Activated CD4-positive, alpha-beta T cell treated with anti-CD3 and anti-CD28 coated beads, Interleukin-2, amount 50 U/mL, for 16 hours (primary cell): ENCODE data around the gene TCAIM.
"Not testable (repeated sequence)": the region's sequence is repeated elsewhere in the genome, so short reads cannot be mapped to it uniquely, and the experiment has no call there.

Experiments
- DNase-seq: peaks from one replicate; pipeline ENCODE4 v3.0.0-alpha.2; 2020

Gene TCAIM

GRCh38 chr3:44338010-44338827 is at the start of gene TCAIM:
Gene TCAIM (plus strand): TSS chr3:44338766. CDS start chr3:44354783, 16,017 bp downstream.
- peak; percentile 98 for DNase-seq

GRCh38 chr3:44289882-44290462 is 48.6 kb upstream of the TCAIM start:
- no peak for DNase-seq

GRCh38 chr3:44292276-44292675 is 46.3 kb upstream of the TCAIM start:
- DNase-seq: no peak

GRCh38 chr3:44292947-44293346 is 45.6 kb upstream of the TCAIM start:
- DNase-seq: no peak

GRCh38 chr3:44297255-44297654 is 41.3 kb upstream of the TCAIM start:
- no peak for DNase-seq

- DNase-seq: no peak
Measured at GRCh38 chr3:44301746-44302145, 36.8 kb upstream of the TCAIM start.

- no peak for DNase-seq
Measured at GRCh38 chr3:44309500-44309899, 29.1 kb upstream of the TCAIM start.

- no peak for DNase-seq
Measured at GRCh38 chr3:44318891-44319311, 19.7 kb upstream of the TCAIM start.

- DNase-seq: no peak
Measured at GRCh38 chr3:44321335-44321734, 17.2 kb upstream of the TCAIM start.

GRCh38 chr3:44323341-44323955 is 15.1 kb upstream of the TCAIM start:
- peak; percentile 39 for DNase-seq

GRCh38 chr3:44324584-44324983 is 14.0 kb upstream of the TCAIM start:
- DNase-seq: no peak

- no peak for DNase-seq
Measured at GRCh38 chr3:44326019-44326418, 12.5 kb upstream of the TCAIM start.

- no peak for DNase-seq
Measured at GRCh38 chr3:44326515-44326914, 12.1 kb upstream of the TCAIM start.

GRCh38 chr3:44329946-44330345 is 8.6 kb upstream of the TCAIM start:
- no peak for DNase-seq

GRCh38 chr3:44330444-44330843 is 8.1 kb upstream of the TCAIM start:
- no peak for DNase-seq

- no peak for DNase-seq
Measured at GRCh38 chr3:44334326-44334725, 4.2 kb upstream of the TCAIM start.

GRCh38 chr3:44337248-44337785 is 1.2 kb upstream of the TCAIM start:
- DNase-seq: no peak

- no peak for DNase-seq
Measured at GRCh38 chr3:44338828-44339127, 212 bp downstream of the TCAIM start.

- no peak for DNase-seq
Measured at GRCh38 chr3:44339181-44340057, 853 bp downstream of the TCAIM start.

- DNase-seq: no peak
Measured at GRCh38 chr3:44340058-44340395, 1.5 kb downstream of the TCAIM start.

- no peak for DNase-seq
Measured at GRCh38 chr3:44342176-44342790, 3.7 kb downstream of the TCAIM start.

- no peak for DNase-seq
Measured at GRCh38 chr3:44343421-44343820, 4.9 kb downstream of the TCAIM start.

- not testable (repeated sequence) for DNase-seq
Measured at GRCh38 chr3:44346590-44346989, 8.0 kb downstream of the TCAIM start.
